K562 (cell line): ENCODE measurements around the gene DNAH3. TPM values are rescaled to one million over a fixed set of nuclear protein-coding genes. Genes with fewer than 3 reads are reported as not detected.

Experiments used
- CHD7 ChIP-seq: fragments of 200-600 bp; sonication (generic); IDR thresholded peaks from one replicate; pipeline ENCODE4 v1.6.1; 2012; ENCODE audit warnings: mild to moderate bottlenecking, low read depth, low read length, inconsistent platforms
- KDM1A ChIP-seq, 2 experiments: fragments of 450-650 bp; IDR thresholded peaks; 2 replicates each; pipeline ENCODE4 v1.6.1; 2016; ENCODE audit warnings: mild to moderate bottlenecking in 2 of 2
- MAFK ChIP-seq: IDR thresholded peaks from 2 replicates; pipeline ENCODE4 v1.6.1; 2011; ENCODE audit warnings: low read length, improper control_type of control experiment
- PKNOX1 ChIP-seq: fragments of 450-650 bp; IDR thresholded peaks from 2 replicates; pipeline ENCODE4 v1.6.1; 2016
- POLR2AphosphoS5 ChIP-seq: IDR thresholded peaks from 2 replicates; pipeline ENCODE4 v1.6.1; 2011; ENCODE audit warnings: mild to moderate bottlenecking, low read depth, low read length, moderate library complexity; ENCODE audit not compliant: control insufficient read depth, insufficient read depth
- PREB ChIP-seq: sonication (generic); formaldehyde crosslinking; IDR thresholded peaks from 2 replicates; pipeline ENCODE4 v1.8.1; 2023; ENCODE audit warnings: mild to moderate bottlenecking, missing genetic modification reagents
- SRF ChIP-seq, 2 experiments: fragments of 250-450, 450-650 bp in 1 of 2; sonication (Bioruptor Pico) in 1 of 2; sonication (generic) in 1 of 2; formaldehyde crosslinking; IDR thresholded peaks; 2 replicates each; pipeline versions ENCODE4 v1.5.0 to v1.5.1; 2020 to 2022; ENCODE audit warnings: mild to moderate bottlenecking in 1 of 2, missing genetic modification reagents in 1 of 2
- SRSF7 ChIP-seq: fragments of 200-400 bp; formaldehyde crosslinking; optimal IDR thresholded peaks from 2 replicates; pipeline ENCODE3; 2017; ENCODE audit warnings: mild to moderate bottlenecking, low read depth, low read length
- ZBTB9 ChIP-seq: fragments of 450-650 bp; formaldehyde crosslinking; IDR thresholded peaks from 2 replicates; pipeline ENCODE4 v1.4.0; 2020; ENCODE audit warnings: mild to moderate bottlenecking, moderate library complexity
- ZNF134 ChIP-seq: fragments of 250-450 bp; sonication (Bioruptor Pico); conservative IDR thresholded peaks from 2 replicates; pipeline ENCODE4 v1.4.0; 2020
- ZNF347 ChIP-seq: fragments of 450-650 bp; formaldehyde crosslinking; IDR thresholded peaks from 2 replicates; pipeline ENCODE4 v1.4.0; 2020; ENCODE audit warnings: low read depth, mild to moderate bottlenecking, moderate library complexity
- polyA plus RNA-seq, 8 experiments: library from polyadenylated mRNA; depleted of rRNA in 4 of 8; stranded (reverse) in 5 of 8; unstranded in 3 of 8; fragments of >200 nt; fragmentation: Nextera tagmentation in 2 of 8; fragmentation: Illumina TruSeq in 1 of 8; extraction: Ambion mirVana in 2 of 8; extraction: Trizol in 1 of 8; gene quantifications; 2 replicates each; pipeline versions ENCODE4 v1.2.1 to v1.2.3, GENCODE V29; 2011 to 2014; ENCODE audit warnings: inconsistent platforms in 1 of 8, missing spikeins in 1 of 8
- total RNA-seq, 7 experiments: library from RNA; depleted of rRNA in 6 of 7; stranded (reverse); fragments of >200 nt in 6 of 7; fragmentation: Illumina TruSeq in 2 of 7; extraction: Trizol in 2 of 7; gene quantifications; 2 replicates each; pipeline versions ENCODE4 v1.2.1 to v1.2.3, GENCODE V29; 2011 to 2021; ENCODE audit warnings: low replicate concordance in 1 of 7

DNAH3 gene
- total and polyA plus RNA-seq, 9 of the 15 experiments (the other 6 are each of a cell fraction or from before 2014, with no cell fraction given) = 0.32 to 0.84 (median 0.44) TPM

- no peak for TF ChIP-seq CHD7
- TF ChIP-seq KDM1A (IDR thresholded peaks at IDR 0.05) = no peak
- TF ChIP-seq SRSF7 = no peak
- TF ChIP-seq PKNOX1 = peak; percentile 90
- TF ChIP-seq MAFK = no peak
- TF ChIP-seq SRF (CRISPR knock-in tag; IDR thresholded peaks at IDR 0.05) = no peak
- TF ChIP-seq ZBTB9 = no peak
- no peak for TF ChIP-seq POLR2AphosphoS5
- no peak for TF ChIP-seq ZNF134 (CRISPR knock-in tag)
- TF ChIP-seq ZNF347 (CRISPR knock-in tag) = no peak
- no peak for TF ChIP-seq PREB (CRISPR knock-in tag)
Observed at GRCh38 chr16:21116148-21116693, 34.4 kb downstream of the DNAH3 start (continued).
